Neutrophil (primary cell): ENCODE data around the gene MRC2.

Experiments used
- H3K27ac ChIP-seq: fragments of 200-600 bp; sonication (generic); 2 replicates; pipeline ENCODE4 v1.5.1; 2016; ENCODE audit warnings: mild to moderate bottlenecking, moderate library complexity
- H3K27me3 ChIP-seq: fragments of 200-600 bp; sonication (generic); 2 replicates; pipeline ENCODE4 v1.6.0; 2016; ENCODE audit warnings: mild to moderate bottlenecking
- H3K36me3 ChIP-seq: fragments of 200-600 bp; sonication (generic); 2 replicates; pipeline ENCODE4 v1.5.1; 2017
- H3K4me1 ChIP-seq, 2 experiments: fragments of 200-600 bp in 1 of 2; sonication (generic) in 1 of 2; 1 replicate in 1 of 2; 2 replicates in 1 of 2; pipeline versions ENCODE4 v1.5.1 to v1.6.1; 2013 to 2016; ENCODE audit warnings: low read depth in 1 of 2, low read length in 1 of 2, mild to moderate bottlenecking in 1 of 2, moderate library complexity in 1 of 2; ENCODE audit not compliant: control insufficient read depth in 1 of 2, insufficient read depth in 1 of 2
- H3K4me3 ChIP-seq, 2 experiments: fragments of 200-600 bp in 1 of 2; sonication (generic) in 1 of 2; 1 replicate in 1 of 2; 2 replicates in 1 of 2; pipeline ENCODE4 v1.5.1; 2013 to 2016; ENCODE audit warnings: low read depth in 1 of 2, low read length in 1 of 2, mild to moderate bottlenecking in 1 of 2, moderate library complexity in 1 of 2
- H3K9me3 ChIP-seq: fragments of 200-600 bp; sonication (generic); 2 replicates; pipeline ENCODE4 v1.5.1; 2016
- CTCF ChIP-seq: fragments of 200-600 bp; sonication (generic); IDR thresholded peaks from 2 replicates; pipeline ENCODE4 v1.5.1; 2016; ENCODE audit warnings: antibody characterized with exemption

The MRC2 gene

GRCh38 chr17:62680541-62681052, 53.1 kb downstream of the MRC2 start:
- H3K4me1 ChIP-seq, result no peaks in the 10 kb centered on the region
- no peak for TF ChIP-seq CTCF
- no peaks in the 10 kb centered on the region for H3K27me3 ChIP-seq
- no peaks in the 10 kb centered on the region for H3K9me3 ChIP-seq
- H3K36me3 ChIP-seq, result no peaks in the 10 kb centered on the region
- no peak overlapping the region for H3K4me3 ChIP-seq
- H3K27ac ChIP-seq, result no peak overlapping the region

- H3K4me3 ChIP-seq, result no peak overlapping the region
- no peak for TF ChIP-seq CTCF
- H3K4me1 ChIP-seq, result no peaks in the 10 kb centered on the region
- no peak overlapping the region for H3K27ac ChIP-seq
- no peaks in the 10 kb centered on the region for H3K36me3 ChIP-seq
- H3K27me3 ChIP-seq, result no peaks in the 10 kb centered on the region
- no peaks in the 10 kb centered on the region for H3K9me3 ChIP-seq
These were observed 53.8 kb downstream of the MRC2 start for GRCh38 chr17:62681061-62681938.

GRCh38 chr17:62681939-62682381, 54.5 kb downstream of the MRC2 start:
- no peak overlapping the region for H3K4me3 ChIP-seq
- no peak overlapping the region for H3K27ac ChIP-seq
- TF ChIP-seq CTCF, result no peak
- no peaks in the 10 kb centered on the region for H3K4me1 ChIP-seq
- H3K27me3 ChIP-seq, result no peaks in the 10 kb centered on the region
- no peaks in the 10 kb centered on the region for H3K9me3 ChIP-seq
- no peaks in the 10 kb centered on the region for H3K36me3 ChIP-seq

- Histone ChIP-seq H3K4me1 (no peaks in the 10 kb centered on the region), H3K27ac (no peak overlapping the region), H3K9me3 (no peaks in the 10 kb centered on the region), H3K27me3 (no peaks in the 10 kb centered on the region), H3K4me3 (no peak overlapping the region), H3K36me3 (no peaks in the 10 kb centered on the region)
- no peak for TF ChIP-seq CTCF
These were observed 56.7 kb downstream of the MRC2 start for GRCh38 chr17:62684179-62684578.

GRCh38 chr17:62687997-62688396, 60.5 kb downstream of the MRC2 start:
- no peaks in the 10 kb centered on the region for H3K9me3 ChIP-seq
- H3K4me1 ChIP-seq, result no peaks in the 10 kb centered on the region
- H3K4me3 ChIP-seq, result no peak overlapping the region
- no peaks in the 10 kb centered on the region for H3K27me3 ChIP-seq
- no peak for TF ChIP-seq CTCF
- H3K27ac ChIP-seq, result no peak overlapping the region
- no peaks in the 10 kb centered on the region for H3K36me3 ChIP-seq
